GM18858 (cell line): ENCODE data around the gene MIA.
"Not testable (repeated sequence)": the region's sequence is repeated elsewhere in the genome, so short reads cannot be mapped to it uniquely, and the experiment has no call there.

ENCODE experiments used
- ATAC-seq: cut with Tn5 transposase; IDR thresholded peaks from one replicate; pipeline ENCODE4 v1.9.1; 2021; ENCODE audit not compliant: unreplicated experiment

Gene MIA

DNA sequence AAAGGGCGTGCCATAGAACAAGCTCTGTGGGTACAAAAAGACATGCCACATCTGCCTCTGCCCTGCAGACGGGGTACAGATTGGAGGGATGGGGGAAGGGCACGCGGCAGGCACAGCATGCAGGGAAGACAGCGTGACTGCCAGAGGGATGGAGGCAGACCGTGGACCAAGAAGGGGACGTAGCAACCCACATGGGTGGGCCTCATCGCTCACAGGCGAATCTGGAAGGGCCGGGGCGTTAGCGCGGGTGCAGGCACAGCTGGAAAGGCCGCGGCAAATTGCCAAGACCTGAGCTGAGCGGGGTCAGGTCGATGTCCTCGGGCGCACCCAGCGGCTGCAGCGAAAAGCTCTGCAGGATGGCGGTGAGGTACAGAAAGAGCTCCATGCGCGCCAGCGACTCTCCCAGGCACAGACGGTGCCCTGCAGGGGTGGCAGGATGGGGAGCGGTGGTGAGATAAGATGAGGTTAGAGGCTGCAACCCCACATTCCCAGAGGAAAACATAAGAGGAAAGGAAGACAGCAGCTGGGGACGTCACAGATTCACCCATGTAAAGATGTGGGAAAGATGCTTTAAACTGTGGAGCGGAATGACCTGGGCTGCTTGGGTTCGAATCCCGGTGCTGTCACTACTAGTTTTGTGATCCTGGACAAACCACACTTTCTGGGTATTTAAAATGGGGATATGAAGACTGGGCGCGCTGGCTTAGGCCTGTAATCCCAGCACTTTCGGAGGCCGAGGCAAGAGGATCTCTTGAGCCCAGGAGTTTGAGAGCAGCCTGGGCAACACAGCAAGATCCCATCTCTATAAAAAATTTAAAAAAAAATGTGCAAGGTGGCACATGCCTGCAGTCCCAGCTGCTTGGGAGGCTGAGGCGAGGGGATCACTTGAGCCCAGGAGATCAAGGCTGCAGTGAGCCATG, 43.4 kb downstream of the MIA start:
- not testable (repeated sequence) for ATAC-seq

DNA sequence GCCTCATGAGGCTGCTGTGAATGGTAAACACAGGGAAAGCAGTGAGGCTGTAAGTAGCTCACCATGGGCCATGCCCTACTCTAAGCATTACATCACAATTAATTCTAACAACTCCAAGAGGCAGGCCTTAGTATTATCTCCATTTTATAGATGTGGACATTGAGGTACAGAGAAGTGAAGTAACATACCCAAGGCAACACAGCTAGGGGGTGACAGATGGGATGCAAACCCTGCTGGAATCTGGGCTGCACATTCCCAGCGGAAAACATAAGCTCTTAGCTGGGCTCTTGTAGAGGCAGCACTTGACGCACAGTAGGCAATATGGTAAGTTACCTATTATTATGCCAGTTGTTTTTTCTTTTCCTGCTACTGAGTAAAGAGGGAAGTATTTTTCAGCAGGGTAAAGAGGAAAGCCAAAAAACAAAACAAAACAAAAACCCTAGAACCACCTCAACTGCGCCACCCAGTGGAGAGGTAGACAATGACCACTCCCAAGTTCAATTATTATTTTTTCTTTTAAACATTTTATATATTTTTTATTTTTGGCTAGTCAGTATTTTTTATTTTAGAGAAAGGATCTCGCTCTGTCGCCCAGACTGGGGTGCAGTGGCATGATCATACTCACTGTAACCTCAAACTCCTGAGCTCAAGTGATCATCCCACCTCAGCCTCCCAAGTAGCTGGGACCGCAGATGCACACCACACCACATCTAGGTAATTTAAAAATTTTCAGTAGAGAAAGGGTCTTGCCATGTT, 44.3 kb downstream of the MIA start:
- ATAC-seq: not testable (repeated sequence)

DNA sequence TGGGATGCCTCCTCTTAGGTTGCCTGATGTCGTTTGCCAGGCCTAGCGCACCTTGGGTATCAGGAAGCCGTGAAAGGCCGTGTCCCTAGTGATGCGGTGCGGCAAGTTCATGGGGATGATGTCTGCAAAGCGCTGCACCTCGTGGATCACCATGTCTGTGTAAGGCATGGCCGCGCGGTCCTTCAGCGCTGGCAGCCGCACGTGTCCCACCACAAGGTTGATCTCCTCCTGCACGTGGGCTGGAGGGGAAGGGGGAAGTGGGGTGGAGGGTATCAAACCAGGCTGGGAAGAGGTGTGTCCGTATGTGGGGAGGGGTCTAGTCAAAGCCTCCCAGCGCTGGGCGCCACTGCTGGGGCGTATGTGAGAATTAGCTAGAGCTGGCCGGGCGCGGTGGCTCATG, 46.8 kb downstream of the MIA start:
- ATAC-seq: no peak

- not testable (repeated sequence) for ATAC-seq
Observed at GRCh38 chr19:40822704-40823553, 47.6 kb downstream of the MIA start.

DNA sequence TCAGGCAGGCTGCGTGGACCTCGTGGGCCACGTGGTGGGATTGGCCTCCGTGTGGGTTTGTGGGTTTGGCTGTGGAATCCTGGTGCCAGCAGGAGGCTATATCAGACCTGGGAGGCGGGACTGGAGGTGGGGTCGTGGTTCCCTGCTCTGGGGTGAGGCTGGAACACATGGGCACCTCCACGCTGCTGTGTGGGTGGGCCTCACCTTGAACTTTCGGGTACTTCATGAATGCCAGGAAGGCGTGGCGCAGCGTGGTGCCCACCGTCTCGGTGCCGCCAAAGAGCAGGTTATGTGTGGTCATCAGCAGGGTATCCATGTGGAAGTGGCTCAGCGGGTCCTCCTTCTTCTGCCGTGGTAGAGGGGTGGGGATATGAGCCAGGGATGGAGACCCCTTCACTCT, 49.6 kb downstream of the MIA start:
- ATAC-seq: not testable (repeated sequence)

DNA sequence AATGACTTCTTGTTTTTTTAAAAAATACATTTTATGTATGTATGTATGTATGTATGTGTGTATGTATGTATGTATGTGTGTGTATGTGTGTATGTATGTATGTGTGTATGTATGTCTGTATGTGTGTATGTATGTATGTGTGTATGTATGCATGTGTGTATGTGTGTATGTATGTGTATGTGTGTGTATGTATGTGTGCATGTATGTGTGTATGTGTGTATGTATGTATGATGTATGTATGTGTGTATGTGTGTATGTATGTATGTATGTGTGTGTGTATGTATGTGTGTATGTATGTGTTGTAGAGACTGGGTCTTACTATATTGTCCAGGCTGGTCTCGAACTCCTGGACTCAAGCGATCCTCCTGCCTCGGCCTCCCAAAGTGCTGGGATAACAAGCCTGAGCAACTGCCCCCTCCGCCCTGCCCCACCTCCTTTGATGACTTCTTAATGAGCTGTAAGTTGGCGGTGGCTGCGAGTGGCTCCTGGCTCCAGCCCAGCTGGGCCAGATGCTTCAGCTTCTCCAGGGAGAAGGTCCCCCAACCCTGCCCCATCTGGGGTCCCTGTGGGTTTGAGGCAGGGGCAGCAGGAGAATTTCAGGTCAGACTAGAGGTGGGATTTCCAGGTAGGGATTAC, 50.3 kb downstream of the MIA start:
- ATAC-seq: not testable (repeated sequence)

DNA sequence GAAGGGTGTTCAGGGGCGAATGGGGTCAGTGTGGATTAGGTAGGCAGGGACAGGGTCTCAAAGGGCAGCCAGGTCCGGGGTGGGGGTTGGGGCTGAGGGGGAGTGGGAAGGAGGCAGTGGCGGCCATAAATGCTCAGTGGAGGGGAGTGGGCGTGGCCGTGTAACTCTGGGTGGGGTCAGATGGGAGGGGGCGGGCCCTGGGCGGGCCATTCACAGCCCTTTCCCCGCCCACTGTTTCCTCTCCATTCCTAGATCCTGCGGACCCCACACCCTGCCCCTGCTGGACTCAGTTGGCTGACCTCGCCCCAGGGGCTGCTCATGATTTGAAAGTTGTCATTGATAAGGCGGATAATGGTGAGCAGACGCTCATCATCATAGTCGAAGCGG, 51.0 kb downstream of the MIA start:
- ATAC-seq: not testable (repeated sequence)

DNA sequence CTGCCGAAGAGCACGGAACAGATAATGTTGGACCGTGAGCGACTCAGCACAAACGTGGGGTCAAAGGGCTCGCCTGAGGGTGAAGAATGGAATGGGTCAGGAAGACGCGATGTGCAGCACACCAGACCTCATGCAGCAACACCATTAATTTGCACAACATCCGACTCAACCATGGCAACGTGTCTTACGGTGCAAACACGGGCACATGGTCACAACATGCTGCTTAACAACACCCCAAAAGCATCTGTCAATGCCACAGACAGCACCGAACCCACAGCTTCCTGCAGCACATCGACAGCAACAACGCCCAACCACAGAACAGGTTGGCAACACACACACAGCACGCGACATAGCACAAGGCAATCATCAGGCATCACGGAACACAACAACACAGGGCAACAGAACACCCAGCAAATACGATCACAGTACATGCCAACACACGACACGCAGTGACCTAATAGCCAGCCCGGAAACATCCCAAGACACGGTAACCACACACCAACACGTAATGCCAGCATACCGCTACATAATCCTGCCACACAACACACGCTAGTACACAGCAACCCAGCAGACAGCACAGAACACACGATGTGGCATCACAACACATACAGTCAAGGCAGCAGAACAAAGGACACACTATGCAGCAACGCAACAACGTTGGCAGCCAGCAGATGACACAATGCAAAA, 51.5 kb downstream of the MIA start:
- ATAC-seq: not testable (repeated sequence)
